Cardiac septum (tissue), 1 donor: Measurements from ENCODE around the gene TOE1. TPM values are rescaled to one million over a fixed set of nuclear protein-coding genes. Genes with fewer than 3 reads are reported as not detected.
"Not testable (repeated sequence)": the region's sequence is repeated elsewhere in the genome, so short reads cannot be mapped to it uniquely, and the experiment has no call there.

Source experiments
- DNase-seq: peaks from one replicate; pipeline ENCODE4 v3.0.0-alpha.2; 2020; ENCODE audit warnings: low spot score
- intact Hi-C: fragments of 100-400 bp; cut with DNase I; formaldehyde crosslinking; loops from one replicate; pipeline ENCODE4 v1.14.0; 2022
- total RNA-seq: library from RNA; stranded (reverse); fragmentation: NEBNext Ultra II Directional; extraction: Animal tissue kit (Norgen Biotek cat#: 25700); gene quantifications from one replicate; pipeline ENCODE4 v1.2.1, GENCODE V29; 2021
- donor health status: DM: no; HTN: no; CAD: no.

The TOE1 gene
- total RNA-seq, 1 donor from 2014 or later = 3.5 TPM

GRCh38 chr1:45384213-45384612, 44.2 kb downstream of the TOE1 start:
- DNase-seq, intact Hi-C loops: not testable (repeated sequence)

- intact Hi-C loops = no loop called here
Measured at GRCh38 chr1:45385302-45385701, 45.3 kb downstream of the TOE1 start.

GRCh38 chr1:45386219-45386618, 46.2 kb downstream of the TOE1 start:
- intact Hi-C loops = no loop called here
- no peak for DNase-seq

More at GRCh38 chr1:45385302-45385701, 45.3 kb downstream of the TOE1 start:
- DNase-seq = no peak

Other genes starting within 250 kb of the TOE1 start
- gene ZSWIM5, start 133.6 kb upstream of the TOE1 start, total RNA-seq = 1.5 TPM
- not detected for gene HPDL, start 13.3 kb upstream of the TOE1 start, total RNA-seq
- gene MUTYH, start 270 bp downstream of the TOE1 start, total RNA-seq = 11.2 TPM
- gene TESK2, start 151.0 kb downstream of the TOE1 start, total RNA-seq = 1.0 TPM
- 0.38 TPM for gene CCDC163, start 159.9 kb downstream of the TOE1 start, total RNA-seq
- 8.7 TPM for gene MMACHC, start 160.1 kb downstream of the TOE1 start, total RNA-seq
- 267 TPM for gene PRDX1, start 181.7 kb downstream of the TOE1 start, total RNA-seq
- 47.3 TPM for gene AKR1A1, start 210.7 kb downstream of the TOE1 start, total RNA-seq
- gene NASP, start 243.9 kb downstream of the TOE1 start, total RNA-seq = 30.1 TPM